Esophagus muscularis mucosa (tissue), 3 donors: Measurements from ENCODE around the gene CDC42SE2.

Experiments used
- CTCF ChIP-seq, 3 experiments: fragments of 200-600 bp in 2 of 3; fragments of 450-650 bp in 1 of 3; sonication (generic) in 2 of 3; IDR thresholded peaks; one replicate each; pipeline ENCODE4 v1.5.1; 2017 to 2019; ENCODE audit warnings: antibody characterized with exemption in 3 of 3, mild to moderate bottlenecking in 2 of 3, moderate library complexity in 1 of 3
- POLR2A ChIP-seq: fragments of 450-650 bp; IDR thresholded peaks from one replicate; pipeline ENCODE4 v1.6.1; 2017; ENCODE audit warnings: antibody characterized with exemption, moderate library complexity, mild to moderate bottlenecking, low read depth
- POLR2AphosphoS5 ChIP-seq, 2 donors: sonication (generic); formaldehyde crosslinking; IDR thresholded peaks; one replicate each; pipeline ENCODE4 v1.6.1; 2017; ENCODE audit warnings: antibody characterized with exemption in 2 of 2

GRCh38 chr5:131220566-131220965 is 43.3 kb upstream of the CDC42SE2 start:
- TF ChIP-seq POLR2AphosphoS5 (IDR thresholded peaks at IDR 0.05) (no peak), CTCF (IDR thresholded peaks at IDR 0.05) (no peak), POLR2A (no peak)
